CD4-positive, alpha-beta memory T cell (primary cell): Measurements from ENCODE around the gene TTC9C. TPM values are rescaled to one million over a fixed set of nuclear protein-coding genes. Genes with fewer than 3 reads are reported as not detected.

ENCODE experiments used
- CTCF ChIA-PET: fragments of 350-600 bp; sonication (Branson Sonifier 250); formaldehyde crosslinking; loops from one replicate; lab custom pipeline; 2021; ENCODE audit warnings: inconsistent platforms; ENCODE audit not compliant: partially characterized antibody; lab: Charles Lee
- POLR2A ChIA-PET: fragments of 350-600 bp; sonication (Branson Sonifier 250); formaldehyde crosslinking; loops from one replicate; lab custom pipeline; 2021; ENCODE audit not compliant: partially characterized antibody; lab: Charles Lee
- DNase-seq, 5 donors: peaks; one replicate each; pipeline versions ENCODE4 v3.0.0 to v3.0.0-alpha.2; 2020 to 2022; ENCODE audit warnings: mixed read lengths in 1 of 5
- H3K27ac ChIP-seq: one replicate; pipeline ENCODE4 v1.7.0; 2013; ENCODE audit warnings: low read depth, low read length
- H3K27me3 ChIP-seq: 2 replicates; pipeline ENCODE4 v1.7.0; 2013; ENCODE audit warnings: mild to moderate bottlenecking, low read length, moderate library complexity; ENCODE audit not compliant: insufficient read depth
- H3K36me3 ChIP-seq: 2 replicates; pipeline ENCODE4 v1.7.0; 2013; ENCODE audit warnings: mild to moderate bottlenecking, low read length, moderate library complexity; ENCODE audit not compliant: insufficient read depth
- H3K4me1 ChIP-seq: 2 replicates; pipeline ENCODE4 v1.7.0; 2013; ENCODE audit warnings: mild to moderate bottlenecking, low read length, moderate library complexity; ENCODE audit not compliant: insufficient read depth
- H3K4me3 ChIP-seq, 2 donors: one replicate each; pipeline ENCODE4 v1.7.0; 2013; ENCODE audit warnings: low read length in 2 of 2, mild to moderate bottlenecking in 1 of 2
- H3K9me3 ChIP-seq, 2 donors: one replicate each; pipeline ENCODE4 v1.7.0; 2013; ENCODE audit warnings: low read length in 2 of 2, control low read depth in 1 of 2; ENCODE audit not compliant: control insufficient read depth in 1 of 2
- H3K27ac Mint-ChIP-seq, 7 donors: one replicate each; pipeline ENCODE4 v1.8.0; 2020 to 2021; ENCODE audit warnings: mixed read lengths in 7 of 7, mild to moderate bottlenecking in 6 of 7, inconsistent platforms in 3 of 7, moderate library complexity in 3 of 7
- H3K27me3 Mint-ChIP-seq, 2 donors: one replicate each; pipeline ENCODE4 v1.8.0; 2020 to 2021; ENCODE audit warnings: mixed read lengths in 2 of 2
- H3K36me3 Mint-ChIP-seq, 2 donors: one replicate each; pipeline ENCODE4 v1.8.0; 2020 to 2021; ENCODE audit warnings: mixed read lengths in 2 of 2, inconsistent platforms in 1 of 2, mild to moderate bottlenecking in 1 of 2
- H3K4me1 Mint-ChIP-seq, 4 donors: one replicate each; pipeline ENCODE4 v1.8.0; 2020 to 2021; ENCODE audit warnings: mixed read lengths in 4 of 4, mild to moderate bottlenecking in 1 of 4
- H3K4me3 Mint-ChIP-seq, 8 donors: one replicate each; pipeline ENCODE4 v1.8.0; 2020 to 2021; ENCODE audit warnings: mixed read lengths in 8 of 8, mild to moderate bottlenecking in 7 of 8, moderate library complexity in 6 of 8, inconsistent platforms in 3 of 8
- H3K9me3 Mint-ChIP-seq, 8 donors: one replicate each; pipeline ENCODE4 v1.8.0; 2020 to 2021; ENCODE audit warnings: mixed read lengths in 8 of 8, mild to moderate bottlenecking in 5 of 8, inconsistent platforms in 3 of 8, moderate library complexity in 1 of 8
- intact Hi-C: fragments of 100-400 bp; cut with micrococcal nuclease; formaldehyde crosslinking; loops from one replicate; pipeline ENCODE4 v1.15.1; 2023
- polyA plus RNA-seq, 2 donors: library from polyadenylated mRNA; unstranded; fragments of 300-500 nt; fragmentation: Illumina TruSeq; gene quantifications; one replicate each; pipeline ENCODE4 v1.2.3, GENCODE V29; 2021
- total RNA-seq, 2 experiments: library from RNA; stranded (reverse); gene quantifications; one replicate each; pipeline ENCODE4 v1.2.3, GENCODE V29; 2021

TTC9C gene
- total RNA-seq, result 10 to 100 TPM; 51.0 to 53.5 TPM
- 10 to 100 TPM; 10.2 to 25.8 TPM for polyA plus RNA-seq

DNA sequence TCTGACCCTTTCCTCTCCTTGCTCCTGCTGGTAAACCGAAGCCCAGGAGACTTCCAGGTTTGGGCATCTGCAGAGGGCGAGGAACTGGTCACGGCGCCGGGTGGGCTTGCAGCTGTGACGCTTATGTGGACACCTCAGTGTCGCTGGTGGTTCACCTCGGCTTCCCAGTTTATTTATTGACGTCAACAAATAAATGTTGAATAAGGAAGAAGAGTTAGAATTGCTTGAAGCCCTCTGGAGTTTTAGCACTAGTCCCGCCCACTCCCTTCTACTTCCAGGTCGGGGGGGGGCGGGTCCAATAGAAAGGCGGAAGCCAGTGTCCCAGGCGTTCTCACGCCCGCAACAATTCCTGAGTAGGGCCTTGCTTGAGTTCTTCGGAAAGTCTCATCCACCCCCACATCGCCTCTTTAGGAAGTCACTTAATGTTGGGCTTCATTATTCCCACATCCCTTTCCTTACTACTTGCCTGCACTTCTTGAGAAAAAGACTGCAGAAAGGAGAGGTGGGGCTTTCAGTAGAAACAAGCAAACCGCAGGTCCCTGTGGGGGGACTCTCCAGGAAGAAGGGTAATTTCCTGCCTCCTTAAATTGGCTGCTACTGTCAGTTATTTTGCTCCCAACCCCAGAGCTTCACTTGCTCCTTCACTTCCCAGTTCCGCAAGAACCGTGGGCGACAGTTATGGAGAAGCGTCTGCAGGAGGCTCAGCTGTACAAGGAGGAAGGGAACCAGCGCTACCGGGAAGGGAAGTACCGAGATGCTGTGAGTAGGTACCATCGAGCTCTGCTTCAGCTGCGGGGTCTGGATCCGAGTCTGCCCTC lies at the start of gene TTC9C:
TTC9C (plus strand) TSS at position 316 of the 818 bp plus-strand sequence; CDS start at position 679, 363 bp downstream.
- DNase-seq, result peak; percentile 83 to 90 (median 85)
- Mint-ChIP-seq H3K27me3 (no peaks in the 10 kb centered on the region), H3K36me3 (peaks cover 27 to 54% of the 10 kb centered on the region in 2 donors), H3K9me3 (peaks cover 0 to 2% (median 0%) of the 10 kb centered on the region in 8 donors), H3K27ac (peak within 1 kb of the TSS; percentile 98 to 99 (median 99)), H3K4me3 (peak within 1 kb of the TSS; percentile 84 to 97 (median 94)), H3K4me1 (peaks cover 32 to 79% (median 48%) of the 10 kb centered on the region in 4 donors)
- Histone ChIP-seq H3K4me1 (peaks cover 42% of the 10 kb centered on the region), H3K9me3 (no peaks in the 10 kb centered on the region), H3K4me3 (peak within 1 kb of the TSS; percentile 95 to 99), H3K27me3 (no peaks in the 10 kb centered on the region), H3K36me3 (peaks cover 9% of the 10 kb centered on the region), H3K27ac (peak within 1 kb of the TSS; percentile 93)
- POLR2A ChIA-PET, result interaction anchor here (0.6 to 15.3 kb wide), 38 partner anchors 9 to 1995 kb away, joined by 3 to 283 read pairs (median 8); partner anchors contain the start of genes B3GAT3, BSCL2, C11orf98 and CSKMT
- CTCF ChIA-PET, result interaction anchor here (0.7 to 3.3 kb wide), 11 partner anchors 11 to 153 kb away, joined by 3 to 21 read pairs (median 4); partner anchors contain the start of genes POLR2G, SLC3A2, TMEM179B and ZBTB3
- intact Hi-C loops, result loop anchor here (1.0 to 2.0 kb wide), 4 partner anchors 26 to 104 kb away; partner anchors contain the start of genes STX5, TAF6L, TEX54 and ZBTB3

DNA sequence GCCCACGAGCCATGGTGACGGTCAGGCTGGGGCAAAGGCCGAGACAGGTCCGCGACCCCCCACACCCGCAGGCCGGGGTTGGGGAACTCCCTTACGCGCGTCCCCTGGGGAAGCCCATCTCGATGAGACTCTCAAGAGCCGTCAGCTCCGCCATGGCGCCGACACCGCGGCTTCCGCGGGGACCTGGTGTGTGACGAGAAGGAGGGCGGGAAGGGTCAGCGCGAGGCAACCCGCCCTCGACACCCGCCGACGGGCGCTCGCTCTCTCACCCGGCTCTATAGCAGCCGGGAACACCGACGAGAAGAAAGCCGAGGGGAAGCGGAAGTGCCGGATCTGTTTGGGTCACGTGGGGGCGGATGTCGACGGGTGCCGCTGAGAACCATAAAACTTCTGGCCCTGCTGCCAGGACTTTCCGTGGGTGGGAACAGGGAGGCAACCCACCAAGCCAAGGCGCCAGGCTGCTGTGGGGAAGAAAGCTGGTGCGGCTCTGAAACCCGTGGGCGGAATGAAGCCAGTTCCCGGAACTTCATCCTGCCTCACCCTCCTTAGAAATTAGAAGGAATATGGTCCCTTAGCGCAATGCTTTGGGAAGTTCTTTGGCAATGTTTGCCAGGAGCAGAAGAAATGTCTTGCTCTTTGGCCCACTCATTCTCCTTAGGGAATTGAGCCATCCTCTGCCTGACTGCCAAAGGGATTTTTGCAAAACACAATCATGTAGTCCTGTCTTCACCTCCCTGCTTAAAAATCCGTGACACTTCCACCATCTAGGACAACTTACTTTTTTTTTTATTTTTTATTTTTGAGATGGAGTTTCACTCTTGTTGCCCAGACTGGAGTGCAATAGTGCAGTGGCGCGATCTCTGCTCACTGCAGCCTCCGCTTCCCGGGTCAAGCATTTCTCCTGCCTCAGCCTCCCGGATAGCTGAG lies 49.3 kb upstream of the TTC9C start, which contains the start of gene UBXN1:
UBXN1 (minus strand) TSS at position 304 of the 927 bp plus-strand sequence; CDS start at position 154, 150 bp downstream.
- H3K4me1 Mint-ChIP-seq, result peaks cover 16 to 50% (median 31%) of the 10 kb centered on the region in 4 donors
- no peaks in the 10 kb centered on the region for H3K27me3 Mint-ChIP-seq
- Histone ChIP-seq H3K9me3 (no peaks in the 10 kb centered on the region), H3K36me3 (peaks cover 15% of the 10 kb centered on the region), H3K27me3 (no peaks in the 10 kb centered on the region), H3K27ac (peak within 1 kb of the TSS; percentile 98), H3K4me1 (peaks cover 37% of the 10 kb centered on the region), H3K4me3 (peak within 1 kb of the TSS; percentile 58 to 95)
- no peaks in the 10 kb centered on the region for H3K9me3 Mint-ChIP-seq
- POLR2A ChIA-PET, result interaction anchor here (0.6 to 19.7 kb wide), 16 partner anchors 8 to 254 kb away, joined by 3 to 494 read pairs (median 8); partner anchors contain the start of genes B3GAT3, BSCL2, C11orf98 and CSKMT
- intact Hi-C loops, result loop anchor here (1.0 to 5.0 kb wide), 6 partner anchors 8 to 257 kb away; partner anchors contain the start of genes C11orf98, CSKMT, INTS5 and UQCC3
- peak; percentile 80 to 90 (median 82) for DNase-seq
- peak within 1 kb of the TSS; percentile 86 to 99 (median 95) for H3K27ac Mint-ChIP-seq
- H3K36me3 Mint-ChIP-seq, result peaks cover 18 to 33% of the 10 kb centered on the region in 2 donors
- H3K4me3 Mint-ChIP-seq, result peak within 1 kb of the TSS; percentile 87 to 98 (median 92)
- CTCF ChIA-PET, result interaction anchor here (0.9 to 2.8 kb wide), 5 partner anchors 10 to 185 kb away, joined by 3 to 42 read pairs (median 5); partner anchors contain the start of genes C11orf98, CSKMT and LRRN4CL

GRCh38 chr11:62680825-62681240 lies 47.5 kb upstream of the TTC9C start:
- CTCF ChIA-PET, result interaction anchor here (0.7 to 2.8 kb wide), 20 partner anchors 8 to 256 kb away, joined by 3 to 42 read pairs (median 4); partner anchors contain the start of genes C11orf98, CSKMT, LRRN4CL and TUT1

GRCh38 chr11:62682518-62682917 lies 45.8 kb upstream of the TTC9C start:
- Mint-ChIP-seq H3K27me3 (peaks cover 0 to 5% of the 10 kb centered on the region in 2 donors), H3K27ac (no peak overlapping the region), H3K9me3 (no peaks in the 10 kb centered on the region), H3K4me3 (no peak overlapping the region), H3K4me1 (peaks cover 10 to 27% (median 19%) of the 10 kb centered on the region in 4 donors), H3K36me3 (peaks cover 6 to 13% of the 10 kb centered on the region in 2 donors)
- no peak for DNase-seq
- no peaks in the 10 kb centered on the region for H3K9me3 ChIP-seq
- no peak overlapping the region for H3K27ac ChIP-seq
- ChIA-PET CTCF (interaction anchor here (1.8 kb wide), 1 partner anchor 11 kb away, joined by 9 read pairs; no protein-coding TSS in a partner anchor), POLR2A (interaction anchor here (1.2 kb wide), 1 partner anchor 91 kb away, joined by 5 read pairs; the partner anchor contains the start of gene TUT1)
- H3K27me3 ChIP-seq, result no peaks in the 10 kb centered on the region
- no peak overlapping the region for H3K4me3 ChIP-seq
- intact Hi-C loops, result loop anchor here (5.0 kb wide), 1 partner anchor 340 kb away; no protein-coding TSS in a partner anchor
- H3K36me3 ChIP-seq, result peaks cover 3% of the 10 kb centered on the region
- H3K4me1 ChIP-seq, result peaks cover 23% of the 10 kb centered on the region

More at GRCh38 chr11:62680825-62681240, 47.5 kb upstream of the TTC9C start:
- H3K9me3 ChIP-seq, result no peaks in the 10 kb centered on the region
- no peak overlapping the region for H3K4me3 ChIP-seq
- no peak overlapping the region for H3K27ac ChIP-seq
- Mint-ChIP-seq H3K27ac (peak overlapping the region; percentile 33 to 92 (median 76)), H3K27me3 (no peaks in the 10 kb centered on the region), H3K4me1 (peaks cover 14 to 41% (median 26%) of the 10 kb centered on the region in 4 donors), H3K4me3 (peak overlapping the region in 7 of 8 donors; percentile 57 to 79 (median 69)), H3K9me3 (no peaks in the 10 kb centered on the region), H3K36me3 (peaks cover 14 to 29% of the 10 kb centered on the region in 2 donors)
- POLR2A ChIA-PET, result interaction anchor here (0.8 to 19.7 kb wide), 16 partner anchors 9 to 256 kb away, joined by 3 to 494 read pairs (median 5); partner anchors contain the start of genes BSCL2, C11orf98, CSKMT and GANAB
- H3K36me3 ChIP-seq, result peaks cover 15% of the 10 kb centered on the region
- no peaks in the 10 kb centered on the region for H3K27me3 ChIP-seq
- intact Hi-C loops, result loop anchor here (1.0 to 5.0 kb wide), 2 partner anchors 181 to 341 kb away; no protein-coding TSS in a partner anchor
- H3K4me1 ChIP-seq, result peaks cover 36% of the 10 kb centered on the region
- peak; percentile 40 to 57 (median 45) for DNase-seq

- no peaks in the 10 kb centered on the region for H3K4me1 Mint-ChIP-seq
- Histone ChIP-seq H3K4me3 (no peak overlapping the region), H3K36me3 (no peaks in the 10 kb centered on the region), H3K9me3 (no peaks in the 10 kb centered on the region), H3K27ac (no peak overlapping the region), H3K27me3 (no peaks in the 10 kb centered on the region), H3K4me1 (no peaks in the 10 kb centered on the region)
- H3K27me3 Mint-ChIP-seq, result peaks cover 0 to 5% of the 10 kb centered on the region in 2 donors
- peaks cover 7 to 10% of the 10 kb centered on the region in 2 donors for H3K36me3 Mint-ChIP-seq
- H3K9me3 Mint-ChIP-seq, result no peaks in the 10 kb centered on the region
- intact Hi-C loops, result no loop called here
- H3K4me3 Mint-ChIP-seq, result no peak overlapping the region
- no peak overlapping the region for H3K27ac Mint-ChIP-seq
- ChIA-PET CTCF (interaction anchor here (1.2 kb wide), 1 partner anchor 100 kb away, joined by 3 read pairs; no protein-coding TSS in a partner anchor), POLR2A (interaction anchor here (1.0 to 1.2 kb wide), 2 partner anchors 17 to 22 kb away, joined by 3 read pairs; partner anchors contain the start of genes C11orf98 and CSKMT)
- no peak for DNase-seq
Observed at GRCh38 chr11:62687508-62688396, 40.5 kb upstream of the TTC9C start.
